GM19395 (cell line): ENCODE data around the gene TTC7B.

Experiments used
- ATAC-seq: cut with Tn5 transposase; IDR thresholded peaks from one replicate; pipeline ENCODE4 v1.9.1; 2021; ENCODE audit warnings: mild to moderate bottlenecking, moderate library complexity; ENCODE audit not compliant: unreplicated experiment

TTC7B gene

GRCh38 chr14:90743826-90744225 lies 72.4 kb downstream of the TTC7B start:
- ATAC-seq = no peak

- no peak for ATAC-seq
These were observed 72.8 kb downstream of the TTC7B start for GRCh38 chr14:90743425-90743824.

DNA sequence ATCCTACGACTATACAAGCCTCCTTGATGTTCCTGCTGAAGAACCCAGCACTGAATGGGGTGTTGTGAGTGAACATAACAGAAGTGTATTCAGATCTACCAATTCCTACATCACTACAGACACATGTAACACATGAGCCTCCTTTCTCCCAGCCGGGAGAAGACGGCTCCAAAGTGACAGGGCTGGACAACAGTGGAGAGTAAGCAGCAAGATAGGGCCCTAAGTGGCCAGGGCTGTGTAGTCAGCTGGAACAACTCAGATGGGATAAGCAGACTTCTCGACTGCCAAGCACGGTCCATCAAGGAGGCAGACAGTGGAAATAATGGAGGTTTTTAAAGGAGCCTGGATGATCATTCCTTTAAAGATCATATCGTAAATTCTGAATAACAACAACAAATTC lies 73.5 kb downstream of the TTC7B start:
- ATAC-seq = no peak

- no peak for ATAC-seq
These were observed 74.0 kb downstream of the TTC7B start for GRCh38 chr14:90742252-90742651.

GRCh38 chr14:90741682-90741946 lies 74.6 kb downstream of the TTC7B start:
- no peak for ATAC-seq

DNA sequence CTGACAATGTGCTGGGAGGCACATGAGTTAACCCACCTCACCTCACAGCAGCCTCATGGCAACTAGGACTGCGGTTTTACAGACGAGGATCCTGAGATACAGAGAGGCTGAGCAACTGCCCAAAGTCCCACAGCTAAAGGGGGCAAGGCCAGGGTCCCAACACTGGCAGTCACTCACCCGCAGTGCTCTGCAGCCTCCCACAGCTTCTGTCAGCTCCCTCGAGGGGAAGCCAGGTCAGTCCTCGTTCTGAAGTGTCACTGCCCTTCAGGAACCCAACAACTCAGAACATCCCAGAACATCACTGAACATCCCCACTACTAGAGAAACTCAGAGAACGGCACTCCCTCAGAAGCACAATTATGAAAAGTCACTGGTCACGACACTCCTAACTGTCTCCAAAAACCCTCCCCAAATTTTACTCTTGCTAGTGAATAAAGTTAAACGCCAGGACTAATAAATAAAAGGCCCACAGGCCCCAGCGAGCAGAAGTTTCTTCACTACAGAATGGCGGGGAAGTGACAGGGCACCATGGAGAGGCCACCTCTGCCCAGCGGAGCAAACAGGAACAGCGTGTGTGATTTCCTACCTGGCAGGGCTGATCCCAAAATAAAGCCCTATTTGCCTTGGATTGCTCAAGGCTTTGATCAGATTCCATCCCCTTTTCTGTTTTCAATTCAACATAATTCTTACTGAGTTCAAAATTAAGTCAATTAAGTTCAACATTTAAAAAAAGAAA lies 75.1 kb downstream of the TTC7B start:
- ATAC-seq = no peak

GRCh38 chr14:90740081-90740480 lies 76.1 kb downstream of the TTC7B start:
- no peak for ATAC-seq

DNA sequence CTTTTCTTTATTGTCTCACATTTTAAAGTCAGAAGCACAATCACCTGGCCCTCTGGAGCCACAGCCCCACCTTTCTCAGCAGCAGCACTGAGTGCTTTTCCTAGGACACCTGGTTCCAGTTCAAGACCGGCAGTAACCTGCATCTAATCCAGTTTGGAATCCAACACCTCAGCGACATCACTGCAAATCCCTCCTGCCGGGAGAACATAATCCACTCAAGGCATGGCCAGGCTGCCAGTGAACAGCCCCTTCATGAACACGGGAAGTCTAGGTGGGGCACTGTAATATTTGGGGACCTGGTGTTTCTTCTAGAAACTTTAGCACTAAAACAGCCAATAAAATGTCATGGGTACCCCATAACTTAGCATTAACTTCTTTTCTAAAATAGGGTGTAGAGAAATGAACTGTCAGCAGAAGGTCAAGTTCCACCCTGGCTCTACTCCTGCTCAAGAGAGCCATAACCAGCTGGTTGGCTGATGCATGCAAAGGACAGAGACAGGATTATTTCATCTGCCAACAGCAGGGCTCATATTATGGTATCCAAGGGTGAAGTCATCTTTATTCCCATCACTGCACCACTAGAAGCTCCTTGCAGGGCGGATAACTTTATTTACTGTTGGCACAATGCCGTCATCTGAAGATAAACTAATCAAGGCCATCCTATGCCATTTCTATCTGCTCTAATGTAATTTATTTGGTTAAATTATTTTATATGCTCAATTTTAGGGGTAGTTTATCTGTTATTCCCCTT lies 76.7 kb downstream of the TTC7B start:
- ATAC-seq = no peak

DNA sequence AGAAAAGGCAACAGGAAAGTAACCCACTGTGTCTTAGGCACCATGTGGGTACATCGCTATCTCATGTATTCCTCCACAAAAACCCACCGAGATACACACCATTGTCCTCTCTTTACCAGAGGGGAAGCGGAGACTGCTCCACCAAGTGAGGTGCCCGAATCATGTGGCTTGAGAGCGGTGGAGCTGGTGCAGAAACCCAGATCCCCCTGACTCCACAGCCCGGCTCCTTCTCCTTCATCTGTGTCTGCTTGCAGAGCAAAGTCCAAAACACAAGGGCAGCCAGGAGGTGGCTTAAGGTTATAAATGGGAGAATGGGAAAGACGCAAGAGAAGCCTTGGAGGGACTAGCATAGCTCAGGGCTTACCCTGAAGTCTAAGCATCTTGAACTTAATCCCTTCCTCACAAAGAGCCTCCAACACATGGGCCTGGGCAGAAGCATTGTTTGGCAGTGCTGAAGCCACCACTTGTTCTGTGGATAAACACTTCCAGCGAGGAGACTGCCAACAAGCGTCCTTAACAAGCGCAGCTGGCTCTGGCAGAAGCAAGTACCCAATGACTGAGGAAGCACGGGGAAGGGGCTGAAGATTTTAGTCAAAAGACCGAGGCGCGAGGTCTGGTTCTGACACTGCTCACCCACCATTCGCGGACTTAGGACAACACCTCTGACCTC lies 83.0 kb downstream of the TTC7B start:
- no peak for ATAC-seq

- ATAC-seq = no peak
These were observed 83.5 kb downstream of the TTC7B start for GRCh38 chr14:90732718-90733117.

GRCh38 chr14:90732139-90732538 lies 84.1 kb downstream of the TTC7B start:
- no peak for ATAC-seq

DNA sequence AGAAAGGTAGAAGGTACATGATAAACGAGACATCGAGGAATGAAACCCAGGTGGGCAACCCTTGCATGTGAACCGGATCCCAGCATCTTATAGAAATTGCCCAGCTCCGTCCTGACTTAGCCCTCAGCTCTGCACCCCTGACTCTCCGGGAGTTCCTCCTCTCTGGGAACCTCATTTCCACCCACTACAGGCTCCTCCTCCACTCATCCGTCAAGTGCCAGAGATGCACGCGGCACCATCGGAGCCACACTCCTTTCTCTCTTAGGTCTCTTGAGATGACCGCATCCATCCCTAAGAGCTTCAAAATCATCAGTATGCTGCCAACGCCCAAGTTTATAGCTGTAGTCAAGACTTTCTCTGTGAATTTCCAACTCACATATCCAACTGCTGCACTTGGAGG lies 84.7 kb downstream of the TTC7B start:
- no peak for ATAC-seq

DNA sequence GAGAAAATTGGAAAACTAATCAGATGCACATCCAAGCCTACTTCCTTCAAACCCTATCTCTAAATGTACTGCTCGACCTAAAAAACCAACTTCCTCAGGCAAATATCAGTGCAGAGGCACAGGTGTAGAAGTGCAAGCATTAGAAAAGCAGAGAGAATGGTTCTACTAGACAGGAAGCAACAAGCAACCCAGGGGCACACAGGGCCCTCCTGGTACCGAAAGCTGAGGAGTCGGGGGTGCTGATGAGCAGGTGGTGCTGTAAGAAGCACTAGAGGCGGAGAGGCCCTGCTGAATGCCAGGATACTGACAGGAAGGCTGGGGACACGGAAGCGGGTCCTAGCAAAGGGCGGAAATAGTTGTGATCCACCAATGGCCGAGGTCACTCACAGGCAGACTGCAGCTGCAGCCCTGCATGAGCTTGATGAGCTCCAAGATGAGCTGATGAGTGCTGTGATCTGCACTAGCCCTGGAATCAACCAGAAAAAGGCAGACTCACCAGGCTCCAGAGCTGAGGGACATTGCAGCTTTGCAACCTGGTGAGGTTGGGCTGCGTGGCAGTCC lies 85.9 kb downstream of the TTC7B start:
- no peak for ATAC-seq

DNA sequence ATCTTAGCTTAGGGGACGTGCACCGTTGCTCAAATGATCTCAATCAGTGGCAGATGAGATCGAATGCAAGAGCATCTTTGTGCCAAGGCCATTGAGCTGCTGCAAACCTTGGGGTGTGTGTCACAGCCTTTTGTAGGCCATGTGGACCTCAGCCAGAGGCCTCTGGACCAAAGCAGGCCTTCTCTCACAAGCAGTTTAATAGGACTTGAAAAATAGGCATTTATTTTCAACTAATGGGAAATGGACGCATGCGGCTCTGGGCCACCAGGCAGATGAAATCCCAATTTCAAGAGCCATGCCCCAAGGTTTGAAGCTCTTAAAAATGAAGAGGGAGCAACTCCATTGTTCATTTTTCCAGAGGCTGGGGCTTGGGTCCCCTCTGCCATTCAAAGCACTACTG lies 87.3 kb downstream of the TTC7B start:
- no peak for ATAC-seq

- ATAC-seq = no peak
These were observed 89.1 kb downstream of the TTC7B start for GRCh38 chr14:90727082-90727481.

- no peak for ATAC-seq
These were observed 89.6 kb downstream of the TTC7B start for GRCh38 chr14:90726656-90727055.

DNA sequence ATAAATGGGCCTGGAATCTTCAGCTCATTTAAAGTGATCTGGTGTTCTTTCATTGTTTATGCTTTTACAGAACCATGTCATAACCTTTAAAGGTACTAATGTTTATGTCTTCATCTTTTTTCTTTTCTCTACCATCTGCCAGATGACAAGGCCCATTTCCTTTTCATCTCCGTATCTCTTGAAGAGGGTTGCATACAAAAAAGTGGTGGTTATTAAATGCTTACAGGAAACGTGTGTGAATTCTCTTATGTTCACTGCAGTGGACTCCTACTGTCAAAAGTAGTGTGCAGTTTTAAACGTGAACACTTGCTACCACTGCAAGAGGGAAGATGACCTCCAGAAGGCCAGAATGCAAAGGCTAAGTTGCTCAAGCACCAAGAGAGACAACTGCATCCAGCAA lies 91.4 kb downstream of the TTC7B start:
- ATAC-seq = no peak

DNA sequence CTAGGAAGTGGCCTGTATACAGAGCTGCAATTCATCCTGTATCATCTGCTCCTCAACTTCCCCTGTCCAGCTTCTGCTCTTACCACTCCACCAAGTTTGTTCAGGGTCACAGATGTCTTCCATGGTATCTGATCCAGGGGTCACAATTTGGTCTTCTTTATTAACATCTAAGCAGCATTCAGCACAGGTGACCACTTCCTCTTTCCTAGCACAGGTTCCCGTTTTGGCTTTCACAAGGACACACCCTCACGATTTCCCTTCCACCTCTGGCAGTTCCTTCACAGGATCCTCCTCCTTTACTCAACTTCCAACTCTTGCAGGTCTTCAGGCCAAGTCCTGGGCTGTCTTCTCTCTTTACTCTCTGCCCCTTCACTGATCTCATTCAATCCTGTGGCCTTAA lies 93.6 kb downstream of the TTC7B start:
- no peak for ATAC-seq

GRCh38 chr14:90721619-90722305 lies 94.5 kb downstream of the TTC7B start:
- no peak for ATAC-seq

DNA sequence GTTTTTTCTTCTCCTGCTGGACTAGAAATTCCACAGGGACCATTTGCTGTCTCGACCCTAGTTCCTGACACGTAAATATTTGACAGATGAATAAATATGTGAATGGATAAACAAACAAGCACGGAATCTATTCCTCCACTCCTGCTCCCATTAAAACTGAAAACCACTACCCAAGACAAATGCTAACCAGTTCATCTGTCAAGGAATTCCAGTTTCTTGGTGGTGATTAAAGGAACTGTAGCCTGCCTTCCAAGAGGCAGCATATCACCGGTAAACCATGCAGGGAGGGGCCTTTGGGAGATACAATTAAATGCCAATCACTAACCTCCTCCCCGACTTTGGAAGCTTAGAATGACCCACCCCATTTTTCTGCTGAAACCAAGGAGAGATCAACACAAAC lies 95.4 kb downstream of the TTC7B start:
- no peak for ATAC-seq

- no peak for ATAC-seq
These were observed 95.9 kb downstream of the TTC7B start for GRCh38 chr14:90720336-90720735.
